ENCODE data around the gene INPP4B.

Gene INPP4B

GRCh38 chr4:142352712-142353111 lies 493.4 kb downstream of the INPP4B start:
- no peak for DNase-seq (ENCODE audit: low read depth in 3 of 3)

- no peak for DNase-seq (ENCODE audit: low read depth in 3 of 3)
These were observed 494.1 kb downstream of the INPP4B start for GRCh38 chr4:142351958-142352357.

GRCh38 chr4:142350871-142351270 lies 495.2 kb downstream of the INPP4B start:
- no peak for DNase-seq (ENCODE audit: low read depth in 3 of 3)

GRCh38 chr4:142348613-142349021 lies 497.5 kb downstream of the INPP4B start:
- DNase-seq (ENCODE audit: low read depth in 3 of 3): no peak

GRCh38 chr4:142347241-142347640 lies 498.9 kb downstream of the INPP4B start:
- no peak for DNase-seq (ENCODE audit: low read depth in 3 of 3)

GRCh38 chr4:142345924-142346323 lies 500.2 kb downstream of the INPP4B start:
- no peak for DNase-seq (ENCODE audit: low read depth in 3 of 3)

- no peak for DNase-seq (ENCODE audit: low read depth in 3 of 3)
These were observed 504.8 kb downstream of the INPP4B start for GRCh38 chr4:142341268-142341667.

GRCh38 chr4:142339053-142339452 lies 507.0 kb downstream of the INPP4B start:
- no peak for DNase-seq (ENCODE audit: low read depth in 3 of 3)

- no peak for DNase-seq (ENCODE audit: low read depth in 3 of 3)
These were observed 509.7 kb downstream of the INPP4B start for GRCh38 chr4:142336251-142336934.

GRCh38 chr4:142334931-142335330 lies 511.2 kb downstream of the INPP4B start:
- no peak for DNase-seq (ENCODE audit: low read depth in 3 of 3)

- no peak for DNase-seq (ENCODE audit: low read depth in 3 of 3)
These were observed 514.5 kb downstream of the INPP4B start for GRCh38 chr4:142331646-142332045.

GRCh38 chr4:142331132-142331531 lies 515.0 kb downstream of the INPP4B start:
- no peak for DNase-seq (ENCODE audit: low read depth in 3 of 3)

GRCh38 chr4:142330311-142330710 lies 515.8 kb downstream of the INPP4B start:
- DNase-seq (ENCODE audit: low read depth in 3 of 3): no peak

- no peak for DNase-seq (ENCODE audit: low read depth in 3 of 3)
These were observed 516.8 kb downstream of the INPP4B start for GRCh38 chr4:142329313-142329712.

GRCh38 chr4:142326181-142326580 lies 519.9 kb downstream of the INPP4B start:
- no peak for DNase-seq (ENCODE audit: low read depth in 3 of 3)

GRCh38 chr4:142324572-142324971 lies 521.5 kb downstream of the INPP4B start:
- no peak for DNase-seq (ENCODE audit: low read depth in 3 of 3)

GRCh38 chr4:142322996-142323395 lies 523.1 kb downstream of the INPP4B start:
- no peak for DNase-seq (ENCODE audit: low read depth in 3 of 3)

GRCh38 chr4:142318280-142318679 lies 527.8 kb downstream of the INPP4B start:
- DNase-seq (ENCODE audit: low read depth in 3 of 3): no peak

- no peak for DNase-seq (ENCODE audit: low read depth in 3 of 3)
These were observed 529.2 kb downstream of the INPP4B start for GRCh38 chr4:142316913-142317312.

GRCh38 chr4:142316025-142316424 lies 530.1 kb downstream of the INPP4B start:
- no peak for DNase-seq (ENCODE audit: low read depth in 3 of 3)

- no peak for DNase-seq (ENCODE audit: low read depth in 3 of 3)
These were observed 531.4 kb downstream of the INPP4B start for GRCh38 chr4:142314686-142315085.

GRCh38 chr4:142314247-142314646 lies 531.9 kb downstream of the INPP4B start:
- DNase-seq (ENCODE audit: low read depth in 3 of 3): no peak

- DNase-seq (ENCODE audit: low read depth in 3 of 3): no peak
These were observed 533.7 kb downstream of the INPP4B start for GRCh38 chr4:142312391-142312790.

GRCh38 chr4:142311916-142312315 lies 534.2 kb downstream of the INPP4B start:
- DNase-seq (ENCODE audit: low read depth in 3 of 3): no peak
